IMR-90 (cell line): ENCODE results near the gene NKAIN2. TPM values are rescaled to one million over a fixed set of nuclear protein-coding genes. Genes with fewer than 3 reads are reported as not detected.

Experiments
- ATAC-seq: fragments of 200-7000 bp; cut with Tn5 transposase; 2 replicates; pipeline ENCODE4 v1.9.1; 2020; ENCODE audit warnings: low read depth, mild to moderate bottlenecking, moderate library complexity
- BruUV-seq: library from RNA; stranded (reverse); fragments of 400-500 nt; replicated peaks from 2 replicates; lab custom pipeline; 2021; lab: Mats Ljungman, UMichigan
- CTCF ChIA-PET: fragments of 300-600 bp; formaldehyde crosslinking; extraction: SDS; loops from one replicate; lab custom pipeline; 2021; ENCODE audit warnings: antibody characterized with exemption; lab: Yijun Ruan, JAX
- POLR2A ChIA-PET: fragments of 300-600 bp; sonication (Branson Sonifier 250); formaldehyde crosslinking; loops from one replicate; lab custom pipeline; 2022; ENCODE audit warnings: antibody characterized with exemption; ENCODE audit not compliant: unreplicated experiment; lab: Charles Lee
- DNase-seq: peaks from one replicate; pipeline ENCODE4 v3.0.0; 2013
- H2AFZ ChIP-seq: replicated peaks from 2 replicates; pipeline ENCODE3; 2013; ENCODE audit warnings: low read length, mild to moderate bottlenecking; ENCODE audit not compliant: poor library complexity
- H2AK5ac ChIP-seq: 2 replicates; pipeline ENCODE4 v1.6.1; 2013; ENCODE audit warnings: low read depth, low read length, inconsistent platforms
- H2AK9ac ChIP-seq: replicated peaks from 2 replicates; pipeline ENCODE3; 2013; ENCODE audit warnings: mild to moderate bottlenecking, low read depth, low read length, moderate library complexity; ENCODE audit not compliant: poor library complexity
- H2BK120ac ChIP-seq: 2 replicates; pipeline ENCODE4 v1.6.1; 2013; ENCODE audit warnings: low read depth, low read length, inconsistent platforms
- H2BK15ac ChIP-seq: 3 replicates; pipeline ENCODE4 v1.6.1; 2013; ENCODE audit warnings: low read depth, low read length, inconsistent platforms
- H2BK20ac ChIP-seq: 2 replicates; pipeline ENCODE4 v1.6.1; 2013; ENCODE audit warnings: low read depth, mild to moderate bottlenecking, inconsistent platforms, low read length, moderate library complexity
- H2BK5ac ChIP-seq: 2 replicates; pipeline ENCODE4 v1.6.1; 2013; ENCODE audit warnings: mild to moderate bottlenecking, low read depth, low read length, inconsistent platforms; ENCODE audit not compliant: poor library complexity, severe bottlenecking
- H3K14ac ChIP-seq: replicated peaks from 2 replicates; pipeline ENCODE4 v1.6.1; 2013; ENCODE audit warnings: low read depth, low read length, inconsistent platforms
- H3K18ac ChIP-seq: 2 replicates; pipeline ENCODE4 v1.6.1; 2013; ENCODE audit warnings: low read depth, low read length, control low read depth
- H3K23ac ChIP-seq: 2 replicates; pipeline ENCODE4 v1.6.1; 2013; ENCODE audit warnings: low read depth, low read length, inconsistent platforms
- H3K27ac ChIP-seq: 2 replicates; pipeline ENCODE4 v1.5.1; 2013; ENCODE audit warnings: mild to moderate bottlenecking, control low read depth, low read length; ENCODE audit not compliant: insufficient read depth
- H3K27me3 ChIP-seq: 2 replicates; pipeline ENCODE4 v1.6.1; 2013; ENCODE audit warnings: low read length; ENCODE audit not compliant: control insufficient read depth, insufficient read depth
- H3K36me3 ChIP-seq: 2 replicates; pipeline ENCODE4 v1.6.1; 2013; ENCODE audit warnings: low read length, mixed read lengths; ENCODE audit not compliant: control insufficient read depth, insufficient read depth
- H3K4ac ChIP-seq: 2 replicates; pipeline ENCODE4 v1.6.1; 2013; ENCODE audit warnings: low read depth, low read length, inconsistent platforms
- H3K4me1 ChIP-seq: 2 replicates; pipeline ENCODE4 v1.6.1; 2013; ENCODE audit warnings: low read length, mixed read lengths; ENCODE audit not compliant: control insufficient read depth, insufficient read depth
- H3K4me2 ChIP-seq: 2 replicates; pipeline ENCODE4 v1.6.1; 2013; ENCODE audit warnings: low read depth, mild to moderate bottlenecking, control low read depth, low read length, moderate library complexity
- H3K4me3 ChIP-seq: 2 replicates; pipeline ENCODE4 v1.5.1; 2013; ENCODE audit warnings: low read depth, mild to moderate bottlenecking, control low read depth, low read length, moderate library complexity; ENCODE audit not compliant: insufficient read depth
- H3K56ac ChIP-seq: 2 replicates; pipeline ENCODE4 v1.6.1; 2013; ENCODE audit warnings: low read length, inconsistent platforms; ENCODE audit not compliant: insufficient read depth; ENCODE audit errors: extremely low read depth
- H3K79me1 ChIP-seq, 2 experiments: 2 replicates each; pipeline ENCODE4 v1.6.1; 2013; ENCODE audit warnings: low read length in 2 of 2, inconsistent platforms in 1 of 2, low read depth in 1 of 2
- H3K9ac ChIP-seq: 2 replicates; pipeline ENCODE4 v1.6.1; 2013; ENCODE audit warnings: low read depth, low read length, control low read depth
- H3K9me1 ChIP-seq: 2 replicates; pipeline ENCODE4 v1.6.1; 2013; ENCODE audit warnings: low read length, inconsistent platforms; ENCODE audit not compliant: insufficient read depth
- H3K9me3 ChIP-seq: 2 replicates; pipeline ENCODE4 v1.6.1; 2013; ENCODE audit warnings: low read length; ENCODE audit not compliant: control insufficient read depth, insufficient read depth
- H4K20me1 ChIP-seq: 2 replicates; pipeline ENCODE4 v1.6.1; 2013; ENCODE audit warnings: low read length, inconsistent platforms; ENCODE audit not compliant: insufficient read depth
- H4K5ac ChIP-seq: 2 replicates; pipeline ENCODE4 v1.6.1; 2013; ENCODE audit warnings: mild to moderate bottlenecking, low read depth, low read length, control low read depth
- H4K8ac ChIP-seq, 2 experiments: 2 replicates each; pipeline ENCODE4 v1.6.1; 2013; ENCODE audit warnings: low read depth in 2 of 2, low read length in 2 of 2, control low read depth in 1 of 2, inconsistent platforms in 1 of 2
- H4K91ac ChIP-seq: 2 replicates; pipeline ENCODE4 v1.6.1; 2013; ENCODE audit warnings: low read depth, low read length, inconsistent platforms; ENCODE audit not compliant: insufficient read depth
- BHLHE40 ChIP-seq: fragments of 150-350 bp; IDR thresholded peaks from 2 replicates; pipeline ENCODE4 v1.6.1; 2016; ENCODE audit warnings: mild to moderate bottlenecking, low read depth, low read length
- CEBPB ChIP-seq: IDR thresholded peaks from 2 replicates; pipeline ENCODE4 v1.6.1; 2012; ENCODE audit warnings: low read depth, low read length, improper control_type of control experiment
- CHD1 ChIP-seq: IDR thresholded peaks from 2 replicates; pipeline ENCODE4 v1.6.1; 2012; ENCODE audit warnings: low read depth, low read length, improper control_type of control experiment
- CTCF ChIP-seq: conservative IDR thresholded peaks from 2 replicates; pipeline ENCODE4 v1.5.1; 2012; ENCODE audit warnings: mild to moderate bottlenecking, low read depth, low read length, improper control_type of control experiment
- ELK1 ChIP-seq: fragments of 150-350 bp; IDR thresholded peaks from 2 replicates; pipeline ENCODE4 v1.6.1; 2016; ENCODE audit warnings: low read depth, mild to moderate bottlenecking, low read length, moderate library complexity, borderline replicate concordance
- FOS ChIP-seq: fragments of 150-350 bp; IDR thresholded peaks from 2 replicates; pipeline ENCODE4 v1.6.1; 2016; ENCODE audit warnings: low read depth, low read length
- MAFK ChIP-seq: IDR thresholded peaks from 2 replicates; pipeline ENCODE4 v1.6.1; 2012; ENCODE audit warnings: low read depth, low read length, improper control_type of control experiment
- MAZ ChIP-seq: IDR thresholded peaks from 2 replicates; pipeline ENCODE4 v1.6.1; 2012; ENCODE audit warnings: low read depth, mild to moderate bottlenecking, low read length, improper control_type of control experiment, moderate library complexity, borderline replicate concordance
- MXI1 ChIP-seq: IDR thresholded peaks from 2 replicates; pipeline ENCODE4 v1.6.1; 2012; ENCODE audit warnings: low read depth, mild to moderate bottlenecking, low read length, moderate library complexity, borderline replicate concordance
- NFE2L2 ChIP-seq: fragments of 150-350 bp; IDR thresholded peaks from 2 replicates; pipeline ENCODE4 v1.6.1; 2016; ENCODE audit warnings: low read depth, mild to moderate bottlenecking, low read length
- POLR2A ChIP-seq: IDR thresholded peaks from 2 replicates; pipeline ENCODE4 v1.6.1; 2012; ENCODE audit warnings: mild to moderate bottlenecking, low read depth, low read length
- RAD21 ChIP-seq: IDR thresholded peaks from 2 replicates; pipeline ENCODE4 v1.6.1; 2012; ENCODE audit warnings: low read length, improper control_type of control experiment
- RCOR1 ChIP-seq: IDR thresholded peaks from 2 replicates; pipeline ENCODE4 v1.6.1; 2012; ENCODE audit warnings: mild to moderate bottlenecking, low read length, improper control_type of control experiment; ENCODE audit not compliant: insufficient replicate concordance
- RFX5 ChIP-seq: IDR thresholded peaks from 2 replicates; pipeline ENCODE4 v1.8.0; 2012; ENCODE audit warnings: low read depth, mild to moderate bottlenecking, low read length, moderate library complexity
- SMC3 ChIP-seq: fragments of 150-350 bp; IDR thresholded peaks from 2 replicates; pipeline ENCODE4 v1.6.1; 2016; ENCODE audit warnings: low read depth, mild to moderate bottlenecking, antibody characterized with exemption, low read length, moderate library complexity
- USF2 ChIP-seq: fragments of 150-350 bp; IDR thresholded peaks from 2 replicates; pipeline ENCODE4 v1.6.1; 2017; ENCODE audit warnings: mild to moderate bottlenecking, antibody characterized with exemption, low read length, low read depth
- whole genome bisulfite sequencing, 2 experiments: methylation state at CpG; one replicate each; pipeline versions ENCODE4 v1.1.5 to v1.1.7; 2013; ENCODE audit warnings: missing lambda C conversion rate in 2 of 2; ENCODE audit not compliant: insufficient read length in 1 of 2; ENCODE audit errors: extremely low coverage in 2 of 2; 5-methylcytosine and 5-hydroxymethylcytosine counted together
- dilution Hi-C: fragments of 300-500 bp; cut with HindIII; formaldehyde crosslinking; loops from one replicate; pipeline ENCODE4 v1.14.3; 2018; ENCODE audit warnings: low sequenced_read_pairs; ENCODE audit not compliant: unreplicated experiment
- in situ Hi-C: fragments of 300-500 bp; cut with MboI; formaldehyde crosslinking; loops from 3 replicates; pipeline ENCODE4 v1.14.3; 2019; ENCODE audit warnings: low sequenced_read_pairs, inconsistent platforms, mixed read lengths
- intact Hi-C: fragments of 100-400 bp; cut with micrococcal nuclease; formaldehyde crosslinking; loops from 2 replicates; pipeline ENCODE4 v1.10.0; 2022
- polyA plus RNA-seq, 3 experiments: library from polyadenylated mRNA; depleted of rRNA; stranded (reverse); fragments of >200 nt; gene quantifications; 2 replicates each; pipeline ENCODE4 v1.2.3, GENCODE V29; 2012; ENCODE audit warnings: low replicate concordance in 1 of 3
- total RNA-seq: library from RNA; depleted of rRNA; stranded (reverse); fragments of >200 nt; gene quantifications from 2 replicates; pipeline ENCODE4 v1.2.3, GENCODE V29; 2012

Gene NKAIN2
- total and polyA plus RNA-seq, 2 of the 4 experiments (the other 2 are of a cell fraction), result not detected

GRCh38 chr6:124066946-124067552, 263.4 kb downstream of the NKAIN2 start:
- no CpG with 5 or more reads among the region's 6 CpGs for WGBS, 2 experiments

More at GRCh38 chr6:124066946-124067552, 263.4 kb downstream of the NKAIN2 start:
- H3K4me1 ChIP-seq, result no peaks in the 10 kb centered on the region
- intact Hi-C loops (no loop called here), in situ Hi-C loops (no loop called here), dilution Hi-C loops (no loop called here)
- no peak overlapping the region for H3K4ac ChIP-seq
- H4K91ac ChIP-seq, result no peak overlapping the region
- H3K9me3 ChIP-seq, result no peaks in the 10 kb centered on the region
- TF ChIP-seq RFX5 (no peak), SMC3 (no peak), BHLHE40 (no peak), MAFK (no peak), CHD1 (no peak), USF2 (no peak), POLR2A (no peak), RCOR1 (no peak), CTCF (no peak), MAZ (no peak), MXI1 (no peak), CEBPB (no peak), FOS (no peak), ELK1 (no peak), RAD21 (no peak), NFE2L2 (no peak)
- DNase-seq (no peak), ATAC-seq (no peak)
- H3K36me3 ChIP-seq, result no peaks in the 10 kb centered on the region
- no peak overlapping the region for H3K14ac ChIP-seq
- no peak overlapping the region for H3K4me3 ChIP-seq
- H2BK120ac ChIP-seq, result no peak overlapping the region
- H3K79me1 ChIP-seq, result no peaks in the 10 kb centered on the region
- no peak overlapping the region for H2BK5ac ChIP-seq
- H3K4me2 ChIP-seq, result no peak overlapping the region
- H3K56ac ChIP-seq, result no peak overlapping the region
- no peak overlapping the region for H4K8ac ChIP-seq
- H2AK5ac ChIP-seq, result no peak overlapping the region
- no peak overlapping the region for H2BK15ac ChIP-seq
- POLR2A ChIA-PET, result no interaction called here
- H3K9ac ChIP-seq, result no peak overlapping the region
- H3K27ac ChIP-seq, result no peak overlapping the region
- H3K9me1 ChIP-seq, result no peaks in the 10 kb centered on the region
- no peak overlapping the region for H4K5ac ChIP-seq
- H3K18ac ChIP-seq, result no peak overlapping the region
- no peaks in the 10 kb centered on the region for H3K27me3 ChIP-seq
- H4K20me1 ChIP-seq, result no peaks in the 10 kb centered on the region
- H2AK9ac ChIP-seq, result no peak overlapping the region
- H3K23ac ChIP-seq, result no peak overlapping the region
- H2AFZ ChIP-seq, result no peak overlapping the region
- H2BK20ac ChIP-seq, result no peak overlapping the region
- BruUV-seq, result no TSS peak
- CTCF ChIA-PET, result no interaction called here
